Skin epidermis (tissue), 12 donors: ENCODE measurements around the gene MAPT.
A peak's percentile ranks its signal among the peaks of the same experiment; 100 is the strongest.
"Not testable (repeated sequence)": the region's sequence is repeated elsewhere in the genome, so short reads cannot be mapped to it uniquely, and the experiment has no call there.

ENCODE experiments used
- H3K27ac ChIP-seq, 21 experiments: fragments of 200-600 bp; sonication (generic) in 11 of 21; one replicate each; pipeline ENCODE4 v1.5.0; 2020; ENCODE audit warnings: mild to moderate bottlenecking in 3 of 21, inconsistent platforms in 2 of 21, moderate library complexity in 2 of 21
- H3K4me3 ChIP-seq, 7 experiments: fragments of 200-600 bp; sonication (generic) in 2 of 7; one replicate each; pipeline ENCODE4 v1.5.0; 2020; ENCODE audit warnings: inconsistent platforms in 2 of 7, mild to moderate bottlenecking in 2 of 7, moderate library complexity in 1 of 7

MAPT gene

GRCh38 chr17:45942284-45942683 is 47.9 kb downstream of the MAPT start:
- Histone ChIP-seq H3K4me3 (no peak overlapping the region), H3K27ac (peak overlapping the region in 1 of 21 experiments; percentile 28)

DNA sequence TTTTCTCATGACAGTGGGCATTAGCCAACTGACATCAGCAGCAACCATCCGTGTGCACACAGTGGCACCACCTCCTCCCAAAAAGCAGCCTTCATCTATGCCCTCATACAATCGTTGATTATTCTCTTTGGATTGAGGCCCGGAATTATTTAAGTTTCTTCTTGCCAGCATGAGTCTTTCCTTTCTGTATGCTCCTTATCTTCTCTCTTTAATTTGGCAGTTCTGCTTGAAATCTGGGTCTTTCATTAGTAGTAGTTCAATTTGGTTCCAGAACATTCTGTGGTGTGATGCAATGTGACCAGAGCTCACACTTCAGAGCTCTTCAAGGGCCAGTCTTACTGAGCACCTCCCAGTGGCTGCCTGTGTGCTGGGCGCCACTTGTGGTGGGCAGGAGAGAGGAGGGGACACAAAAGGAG is 52.5 kb downstream of the MAPT start:
- Histone ChIP-seq H3K27ac (no peak overlapping the region), H3K4me3 (no peak overlapping the region)

DNA sequence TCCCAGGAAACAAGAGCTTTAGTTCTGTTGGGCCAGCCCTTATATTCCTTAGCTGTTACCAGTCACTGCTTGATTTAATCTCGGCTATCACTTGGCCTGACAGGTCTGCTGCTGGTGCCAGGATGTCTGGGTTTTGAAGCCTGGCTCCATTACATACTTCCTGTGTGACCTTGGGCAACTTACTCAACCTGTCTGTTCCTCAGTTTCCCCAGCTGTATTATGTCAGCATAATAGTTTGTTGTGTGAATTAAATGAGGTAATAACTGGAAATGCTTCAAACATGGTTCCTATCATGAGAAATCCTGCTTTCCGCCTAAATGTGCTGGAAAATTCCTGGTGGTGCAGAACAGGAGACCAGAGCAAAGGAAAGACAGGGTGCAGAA is 54.1 kb downstream of the MAPT start:
- no peak overlapping the region for H3K4me3 ChIP-seq

GRCh38 chr17:45948881-45949624 is 54.7 kb downstream of the MAPT start:
- H3K4me3 ChIP-seq, result peak overlapping the region in 1 of 7 experiments; percentile 14
- no peak overlapping the region for H3K27ac ChIP-seq

More for the DNA sequence above, 54.1 kb downstream of the MAPT start:
- no peak overlapping the region for H3K27ac ChIP-seq

- no peak overlapping the region for H3K27ac ChIP-seq
- no peak overlapping the region for H3K4me3 ChIP-seq
Observed at GRCh38 chr17:45949755-45950320, 55.5 kb downstream of the MAPT start.

DNA sequence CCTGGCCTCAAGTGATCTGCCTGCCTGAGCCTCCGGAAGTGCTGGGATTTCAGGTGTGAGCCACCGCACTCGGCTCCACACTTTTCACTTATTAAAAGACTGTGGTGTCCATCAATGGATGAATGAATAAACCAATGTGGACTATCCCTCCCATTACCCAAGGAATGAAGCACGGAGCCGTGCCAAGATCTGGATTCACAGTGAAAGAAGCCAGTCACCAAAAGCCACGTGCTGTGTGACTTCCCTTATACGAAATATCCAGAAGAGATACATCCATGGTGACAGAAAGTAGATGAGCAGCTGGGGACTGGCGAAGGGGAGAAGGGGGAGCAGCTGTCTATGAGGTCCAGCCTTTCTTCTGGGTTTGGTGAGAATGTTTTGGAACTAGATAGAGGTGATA is 56.5 kb downstream of the MAPT start:
- H3K4me3 ChIP-seq, result no peak overlapping the region
- H3K27ac ChIP-seq, result no peak overlapping the region

DNA sequence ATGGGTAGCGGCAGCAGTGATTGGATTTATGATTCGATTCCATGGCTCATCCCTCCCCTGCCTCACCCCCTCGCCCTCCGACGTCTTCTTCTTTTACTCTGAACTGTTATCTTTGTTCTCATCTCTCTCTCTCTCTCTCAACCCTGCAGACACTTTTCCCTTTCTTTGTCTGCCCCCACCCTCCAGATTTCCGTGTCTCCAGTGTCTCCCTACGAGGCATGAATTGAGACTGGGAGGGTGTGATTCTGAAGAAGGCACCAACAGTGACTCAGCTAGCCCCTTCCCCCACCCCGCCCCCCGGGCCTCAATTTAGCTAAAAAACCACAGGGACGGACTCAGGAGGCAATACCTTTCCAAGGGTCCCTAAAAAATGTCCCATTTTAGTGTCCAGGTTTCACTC is 57.0 kb downstream of the MAPT start:
- no peak overlapping the region for H3K27ac ChIP-seq

GRCh38 chr17:45951941-45952340 is 57.6 kb downstream of the MAPT start:
- Histone ChIP-seq H3K27ac (no peak overlapping the region), H3K4me3 (no peak overlapping the region)

More for the DNA sequence above, 57.0 kb downstream of the MAPT start:
- H3K4me3 ChIP-seq, result no peak overlapping the region

GRCh38 chr17:45952814-45953320 is 58.5 kb downstream of the MAPT start:
- no peak overlapping the region for H3K27ac ChIP-seq
- H3K4me3 ChIP-seq, result no peak overlapping the region

DNA sequence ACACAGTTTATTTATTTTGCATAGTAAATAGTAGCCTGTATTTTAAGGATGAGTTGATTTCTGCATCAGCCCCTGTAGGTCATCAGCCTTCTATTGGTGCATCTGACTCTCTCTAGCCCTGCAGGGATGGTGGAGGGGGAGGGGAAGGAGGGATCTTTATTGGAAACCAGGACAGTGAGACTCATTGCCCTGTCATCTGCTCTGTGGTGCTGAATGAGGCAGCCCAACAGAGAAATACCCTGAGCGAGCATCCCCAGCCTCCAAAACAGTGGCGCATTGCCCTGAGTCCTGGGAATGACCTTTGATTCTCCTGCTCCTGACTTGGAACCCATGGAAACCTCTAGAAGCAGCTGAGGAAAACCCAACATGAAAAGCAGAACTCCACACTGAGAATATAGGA is 59.2 kb downstream of the MAPT start:
- no peak overlapping the region for H3K27ac ChIP-seq
- no peak overlapping the region for H3K4me3 ChIP-seq

GRCh38 chr17:45954914-45955313 is 60.6 kb downstream of the MAPT start:
- Histone ChIP-seq H3K27ac (no peak overlapping the region), H3K4me3 (no peak overlapping the region)

DNA sequence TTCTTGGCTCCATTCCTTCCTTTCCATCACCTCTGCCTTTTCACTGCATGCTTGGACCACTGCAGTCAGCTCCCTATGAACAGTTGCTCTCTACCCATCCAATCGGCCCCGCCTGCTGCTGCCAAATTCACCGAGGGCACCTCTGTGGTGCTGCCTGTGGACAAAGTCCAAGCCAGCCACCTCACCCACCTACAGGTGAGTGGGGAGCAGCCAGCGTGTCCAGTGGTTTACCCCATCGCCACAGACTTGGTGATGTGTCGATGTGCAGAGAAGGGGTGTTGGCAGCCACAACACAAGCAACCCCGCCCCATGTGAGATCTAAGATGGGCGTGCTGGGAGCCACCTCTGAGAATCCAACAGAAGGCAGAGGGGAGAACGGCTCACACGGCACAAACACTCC is 61.0 kb downstream of the MAPT start:
- Histone ChIP-seq H3K27ac (no peak overlapping the region), H3K4me3 (no peak overlapping the region)

DNA sequence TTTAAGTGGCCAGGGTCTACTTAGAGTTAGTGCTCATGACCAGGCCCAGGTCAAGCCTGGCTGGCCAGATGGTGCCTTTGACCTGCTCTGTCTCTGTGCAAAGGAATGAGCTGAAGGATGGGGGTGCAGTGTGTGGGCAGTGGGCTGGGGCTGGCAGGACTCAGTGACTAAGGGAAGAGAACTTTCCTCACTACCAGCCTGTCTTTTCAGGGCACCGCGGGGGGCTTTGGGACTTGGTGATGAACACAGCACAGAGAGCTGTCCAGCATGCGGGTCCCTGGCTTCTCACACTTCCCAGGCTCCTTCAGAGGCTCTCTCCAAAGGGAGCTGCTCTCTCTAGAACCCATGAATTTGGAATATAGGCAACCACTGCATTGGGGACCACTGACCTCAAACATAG is 61.7 kb downstream of the MAPT start:
- Histone ChIP-seq H3K27ac (no peak overlapping the region), H3K4me3 (no peak overlapping the region)

DNA sequence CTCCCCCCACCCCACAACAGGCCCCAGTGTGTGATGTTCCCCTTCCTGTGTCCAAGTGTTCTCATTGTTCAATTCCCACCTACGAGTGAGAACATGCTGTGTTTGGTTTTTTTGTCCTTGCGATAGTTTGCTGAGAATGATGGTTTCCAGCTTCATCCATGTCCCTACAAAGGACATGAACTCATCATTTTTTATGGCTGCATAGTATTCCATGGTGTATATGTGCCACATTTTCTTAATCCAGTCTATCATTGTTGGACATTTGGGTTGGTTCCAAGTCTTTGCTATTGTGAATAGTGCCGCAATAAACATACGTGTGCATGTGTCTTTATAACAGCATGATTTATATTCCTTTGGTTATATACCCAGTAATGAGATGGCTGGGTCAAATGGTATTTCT is 62.4 kb downstream of the MAPT start:
- not testable (repeated sequence) for H3K27ac ChIP-seq, H3K4me3 ChIP-seq

DNA sequence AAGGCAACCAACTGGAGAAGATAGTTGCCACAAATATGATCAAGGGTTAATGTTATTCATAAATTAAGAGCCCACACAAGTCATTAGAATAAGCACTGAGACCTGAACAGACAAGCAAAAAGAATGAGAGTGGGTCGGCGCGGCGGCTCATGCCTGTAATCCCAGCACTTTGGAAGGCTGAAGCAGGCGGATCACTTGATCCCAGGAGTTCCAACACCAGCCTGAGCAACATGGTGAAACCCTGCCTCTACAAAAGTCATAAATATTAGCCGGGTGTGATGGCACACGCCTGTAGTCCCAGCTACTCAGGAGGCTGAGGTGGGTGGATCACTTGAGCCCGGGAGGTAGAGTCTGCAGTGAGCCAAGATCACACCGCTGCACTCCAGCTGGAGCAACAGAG is 64.0 kb downstream of the MAPT start:
- H3K4me3 ChIP-seq, result no peak overlapping the region
- H3K27ac ChIP-seq, result no peak overlapping the region

DNA sequence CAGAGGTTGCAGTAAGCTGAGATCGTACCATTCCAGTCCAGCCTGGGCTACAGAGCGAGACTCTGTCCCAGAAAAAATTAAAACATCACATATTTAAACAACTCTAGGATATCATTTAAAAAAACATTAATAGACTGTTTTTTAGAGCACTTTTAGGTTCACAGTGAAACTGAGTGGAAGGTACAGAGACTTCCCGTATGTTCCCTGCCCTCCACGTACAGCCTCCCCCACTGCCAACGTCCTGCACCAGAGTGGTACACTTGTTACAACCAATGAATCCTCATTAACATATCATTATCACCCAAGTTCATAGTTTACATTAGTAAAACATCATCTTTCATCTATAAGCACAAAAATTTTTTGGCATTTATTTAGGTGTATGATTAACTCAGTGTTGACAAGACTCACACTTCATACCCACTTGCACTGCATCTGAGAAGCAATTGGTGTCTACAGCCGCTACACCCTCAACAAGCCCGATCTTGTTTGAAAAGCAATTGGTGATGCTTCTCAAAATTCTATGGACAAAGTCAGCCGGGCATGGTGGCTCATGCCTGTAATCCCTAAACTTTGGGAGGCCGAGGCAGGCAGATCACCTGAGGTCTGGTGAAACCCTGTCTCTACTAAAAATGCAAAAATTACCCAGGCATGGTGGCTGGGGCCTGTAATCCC is 64.8 kb downstream of the MAPT start:
- H3K27ac ChIP-seq, result no peak overlapping the region

GRCh38 chr17:45960311-45960710 is 66.0 kb downstream of the MAPT start:
- H3K27ac ChIP-seq, result no peak overlapping the region
- no peak overlapping the region for H3K4me3 ChIP-seq

More for the DNA sequence above, 64.8 kb downstream of the MAPT start:
- no peak overlapping the region for H3K4me3 ChIP-seq

DNA sequence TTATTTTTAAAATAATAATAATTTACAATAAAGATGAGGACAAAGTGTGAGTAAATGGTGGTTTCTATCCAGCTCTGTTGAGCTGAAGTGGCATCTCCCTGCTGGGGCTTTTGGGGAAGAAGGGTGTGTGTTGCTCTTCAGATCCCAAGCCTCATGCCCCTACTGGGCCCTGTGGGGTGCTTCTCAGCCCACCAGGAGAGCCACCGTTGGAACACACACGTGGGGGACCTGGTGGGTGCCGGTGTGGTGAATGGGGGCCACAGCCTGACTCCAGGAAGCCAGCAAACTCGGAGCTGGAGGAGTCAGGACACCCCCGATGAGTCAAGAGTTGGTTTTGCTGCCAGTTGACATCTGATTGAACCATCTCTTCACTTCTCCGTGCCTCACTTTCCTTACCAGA is 66.9 kb downstream of the MAPT start:
- no peak overlapping the region for H3K4me3 ChIP-seq
- no peak overlapping the region for H3K27ac ChIP-seq

GRCh38 chr17:45962221-45962972 is 68.0 kb downstream of the MAPT start:
- no peak overlapping the region for H3K4me3 ChIP-seq
- no peak overlapping the region for H3K27ac ChIP-seq

GRCh38 chr17:45963283-45963682 is 68.9 kb downstream of the MAPT start:
- no peak overlapping the region for H3K4me3 ChIP-seq
- H3K27ac ChIP-seq, result no peak overlapping the region
